Upper lobe of left lung (tissue), 4 donors: ENCODE data around the gene CHST11.

Experiments
- POLR2A ChIP-seq, 4 donors: fragments of 450-650 bp; IDR thresholded peaks; one replicate each; pipeline ENCODE4 v1.5.1; 2016 to 2017; ENCODE audit warnings: antibody characterized with exemption in 4 of 4, mild to moderate bottlenecking in 2 of 4
- POLR2AphosphoS5 ChIP-seq, 2 donors: sonication (generic); formaldehyde crosslinking; IDR thresholded peaks; one replicate each; pipeline ENCODE4 v1.5.1; 2017; ENCODE audit warnings: antibody characterized with exemption in 2 of 2
- TF ChIP-seq, protein P1 (sequence below), 6 experiments: fragments of 450-650 bp in 4 of 6; fragments of 200-600 bp in 2 of 6; sonication (generic) in 2 of 6; IDR thresholded peaks; one replicate each; pipeline ENCODE4 v1.5.1; 2016 to 2019; ENCODE audit warnings: antibody characterized with exemption in 6 of 6

DNA sequence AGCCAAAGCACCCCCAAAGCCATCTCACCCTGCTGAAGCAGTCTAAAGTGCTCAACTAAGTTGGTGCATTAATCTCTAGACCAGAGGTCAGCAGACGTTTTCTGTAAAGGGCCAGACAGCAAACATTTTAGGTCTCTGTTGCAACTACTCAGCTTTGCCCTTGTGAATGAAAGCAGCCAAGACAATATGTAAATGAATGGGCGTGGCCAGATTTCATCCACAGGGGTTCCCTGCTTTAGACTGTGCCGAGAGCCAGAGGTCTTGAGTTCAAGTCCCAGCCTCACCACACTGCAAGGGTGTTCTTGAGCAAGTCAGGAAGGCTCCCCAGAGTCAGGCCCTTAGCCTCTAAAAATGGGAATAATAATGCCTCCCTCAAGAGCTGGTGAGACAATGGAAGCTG is 166.2 kb downstream of the CHST11 start:
- TF ChIP-seq, protein P1, sequence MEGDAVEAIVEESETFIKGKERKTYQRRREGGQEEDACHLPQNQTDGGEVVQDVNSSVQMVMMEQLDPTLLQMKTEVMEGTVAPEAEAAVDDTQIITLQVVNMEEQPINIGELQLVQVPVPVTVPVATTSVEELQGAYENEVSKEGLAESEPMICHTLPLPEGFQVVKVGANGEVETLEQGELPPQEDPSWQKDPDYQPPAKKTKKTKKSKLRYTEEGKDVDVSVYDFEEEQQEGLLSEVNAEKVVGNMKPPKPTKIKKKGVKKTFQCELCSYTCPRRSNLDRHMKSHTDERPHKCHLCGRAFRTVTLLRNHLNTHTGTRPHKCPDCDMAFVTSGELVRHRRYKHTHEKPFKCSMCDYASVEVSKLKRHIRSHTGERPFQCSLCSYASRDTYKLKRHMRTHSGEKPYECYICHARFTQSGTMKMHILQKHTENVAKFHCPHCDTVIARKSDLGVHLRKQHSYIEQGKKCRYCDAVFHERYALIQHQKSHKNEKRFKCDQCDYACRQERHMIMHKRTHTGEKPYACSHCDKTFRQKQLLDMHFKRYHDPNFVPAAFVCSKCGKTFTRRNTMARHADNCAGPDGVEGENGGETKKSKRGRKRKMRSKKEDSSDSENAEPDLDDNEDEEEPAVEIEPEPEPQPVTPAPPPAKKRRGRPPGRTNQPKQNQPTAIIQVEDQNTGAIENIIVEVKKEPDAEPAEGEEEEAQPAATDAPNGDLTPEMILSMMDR (IDR thresholded peaks at IDR 0.05): no peak
- TF ChIP-seq POLR2A (IDR thresholded peaks at IDR 0.05) (no peak), POLR2AphosphoS5 (IDR thresholded peaks at IDR 0.05) (no peak)
